GM10847 (cell line): ENCODE measurements around the gene SOAT2.

Source experiments
- POLR2A ChIP-seq: IDR thresholded peaks from 2 replicates; pipeline ENCODE4 v1.6.1; 2011; ENCODE audit not compliant: insufficient read length; ENCODE audit errors: extremely low read depth

SOAT2 gene

DNA sequence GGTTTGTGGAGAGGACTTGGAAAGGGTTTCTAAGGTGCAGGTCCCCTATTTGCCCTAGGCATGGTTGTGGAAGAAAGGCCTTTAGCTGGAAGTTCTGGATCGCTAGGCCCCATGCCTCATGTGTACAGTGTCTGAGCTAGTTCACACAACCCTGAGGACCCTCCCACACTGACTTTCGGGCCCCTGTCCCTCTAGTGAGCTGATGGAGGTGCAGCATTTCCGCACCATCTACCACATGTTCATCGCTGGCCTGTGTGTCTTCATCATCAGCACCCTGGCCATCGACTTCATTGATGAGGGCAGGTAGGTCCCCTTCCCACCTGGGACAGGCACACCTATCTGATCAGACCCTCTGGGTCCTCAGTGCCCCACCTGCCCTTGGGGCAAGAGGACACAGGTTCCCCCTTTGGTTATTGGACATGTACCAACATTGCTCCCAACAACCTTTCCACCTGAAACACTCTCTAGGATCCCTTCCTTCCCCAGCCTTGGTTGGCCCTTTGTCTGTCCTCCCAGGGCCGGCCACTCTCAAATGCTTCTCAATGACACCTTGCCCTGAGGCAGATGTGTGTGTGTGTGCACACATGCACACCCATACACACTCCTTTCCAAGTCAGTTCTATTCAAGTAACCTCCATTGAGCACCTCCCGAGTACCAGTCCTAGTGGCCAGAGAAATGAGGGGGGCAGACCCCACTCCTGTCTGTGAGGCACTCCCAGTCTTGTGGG is 2.6 kb downstream of the SOAT2 start:
- TF ChIP-seq POLR2A = no peak

DNA sequence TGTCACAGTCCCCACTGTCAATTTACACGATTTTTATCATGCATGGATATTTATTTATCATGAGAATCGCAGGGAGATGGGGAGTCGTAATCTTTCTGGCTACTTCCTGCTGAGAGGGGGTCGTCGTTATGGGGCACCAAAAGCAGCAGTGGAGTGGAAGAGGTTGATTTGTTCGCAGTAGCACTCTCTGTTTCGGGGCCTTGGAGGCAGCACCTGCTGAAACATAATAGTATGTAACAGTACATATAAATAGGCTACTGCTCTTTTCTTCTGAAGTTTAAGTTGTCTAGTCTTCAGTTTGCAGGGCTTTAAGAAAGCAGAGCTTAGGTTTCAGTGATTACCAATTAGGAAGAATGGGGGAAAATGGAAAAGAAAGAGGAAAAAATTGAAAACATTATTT is 3.8 kb downstream of the SOAT2 start:
- TF ChIP-seq POLR2A = no peak

DNA sequence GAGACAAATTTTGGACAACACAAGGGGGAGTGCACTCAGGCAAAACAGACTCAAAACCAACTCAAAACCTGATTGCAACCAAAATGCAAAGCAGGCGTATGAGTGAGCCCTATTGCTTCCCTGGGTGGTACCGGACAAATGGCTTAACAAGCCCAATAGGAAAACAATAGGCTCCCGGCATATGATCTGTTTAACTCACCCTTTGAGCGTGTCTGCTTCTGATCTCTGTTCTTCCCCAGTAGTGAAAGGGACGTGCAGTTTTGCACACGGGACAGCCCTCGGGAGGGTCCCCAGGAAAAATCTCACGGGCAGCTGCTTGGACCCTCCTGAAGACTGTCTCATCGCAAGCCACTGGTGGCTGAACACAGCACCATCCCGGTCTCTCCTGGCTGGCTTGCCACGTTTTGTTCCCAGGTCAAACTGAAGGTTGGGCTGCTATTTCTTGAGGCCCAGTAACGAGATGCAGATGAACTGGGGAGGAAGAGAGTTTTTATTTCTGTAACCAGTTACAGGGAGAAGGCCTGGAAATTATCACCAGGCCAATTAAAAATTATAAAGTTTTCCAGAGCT is 9.9 kb downstream of the SOAT2 start:
- TF ChIP-seq POLR2A = no peak

DNA sequence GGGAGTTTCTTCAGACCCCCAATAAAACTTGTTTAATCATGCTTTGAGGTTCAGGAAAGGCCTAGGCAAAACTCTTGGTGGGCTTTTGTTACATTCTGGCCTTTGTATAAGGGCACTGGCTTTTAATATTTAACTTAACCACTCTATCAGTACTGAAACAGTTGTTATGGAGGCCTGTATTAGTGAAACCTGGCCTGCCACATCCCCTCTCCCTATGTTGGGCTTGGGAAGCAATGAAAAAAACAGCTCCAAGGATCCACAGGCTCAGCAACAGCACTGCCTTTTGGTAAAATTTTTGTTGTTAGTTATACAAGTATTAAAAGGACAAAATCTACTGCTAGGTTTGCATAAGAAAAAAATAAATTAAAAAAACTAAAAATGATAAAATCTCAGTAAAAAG is 10.7 kb downstream of the SOAT2 start:
- no peak for TF ChIP-seq POLR2A

DNA sequence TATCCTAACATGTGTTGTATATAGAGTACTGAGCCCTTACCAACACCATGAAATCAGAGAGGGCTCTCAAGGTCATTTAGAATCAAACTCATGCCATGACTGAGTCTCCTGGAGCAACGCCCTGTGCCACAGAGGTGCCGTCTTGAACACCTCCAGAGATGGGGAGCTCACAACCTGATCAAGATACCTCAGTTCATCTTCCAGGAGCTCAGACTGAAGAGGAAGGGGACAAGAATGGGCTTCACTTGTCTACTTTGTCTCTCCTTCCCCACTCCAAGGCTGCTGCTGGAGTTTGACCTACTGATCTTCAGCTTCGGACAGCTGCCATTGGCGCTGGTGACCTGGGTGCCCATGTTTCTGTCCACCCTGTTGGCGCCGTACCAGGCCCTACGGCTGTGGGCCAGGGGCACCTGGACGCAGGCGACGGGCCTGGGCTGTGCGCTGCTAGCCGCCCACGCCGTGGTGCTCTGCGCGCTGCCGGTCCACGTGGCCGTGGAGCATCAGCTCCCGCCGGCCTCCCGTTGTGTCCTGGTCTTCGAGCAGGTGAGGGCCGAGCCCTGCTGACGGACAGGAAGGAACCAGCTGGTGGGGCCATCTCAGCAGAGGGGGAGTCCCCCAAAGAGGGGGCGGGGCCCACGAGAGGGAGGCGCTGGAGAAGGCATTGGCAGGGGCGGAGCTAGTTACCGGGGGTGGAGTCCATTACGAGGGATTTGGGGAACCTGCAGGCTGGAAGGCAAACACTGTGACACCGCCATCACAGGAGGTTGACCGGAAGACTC is 12.0 kb downstream of the SOAT2 start:
- no peak for TF ChIP-seq POLR2A

DNA sequence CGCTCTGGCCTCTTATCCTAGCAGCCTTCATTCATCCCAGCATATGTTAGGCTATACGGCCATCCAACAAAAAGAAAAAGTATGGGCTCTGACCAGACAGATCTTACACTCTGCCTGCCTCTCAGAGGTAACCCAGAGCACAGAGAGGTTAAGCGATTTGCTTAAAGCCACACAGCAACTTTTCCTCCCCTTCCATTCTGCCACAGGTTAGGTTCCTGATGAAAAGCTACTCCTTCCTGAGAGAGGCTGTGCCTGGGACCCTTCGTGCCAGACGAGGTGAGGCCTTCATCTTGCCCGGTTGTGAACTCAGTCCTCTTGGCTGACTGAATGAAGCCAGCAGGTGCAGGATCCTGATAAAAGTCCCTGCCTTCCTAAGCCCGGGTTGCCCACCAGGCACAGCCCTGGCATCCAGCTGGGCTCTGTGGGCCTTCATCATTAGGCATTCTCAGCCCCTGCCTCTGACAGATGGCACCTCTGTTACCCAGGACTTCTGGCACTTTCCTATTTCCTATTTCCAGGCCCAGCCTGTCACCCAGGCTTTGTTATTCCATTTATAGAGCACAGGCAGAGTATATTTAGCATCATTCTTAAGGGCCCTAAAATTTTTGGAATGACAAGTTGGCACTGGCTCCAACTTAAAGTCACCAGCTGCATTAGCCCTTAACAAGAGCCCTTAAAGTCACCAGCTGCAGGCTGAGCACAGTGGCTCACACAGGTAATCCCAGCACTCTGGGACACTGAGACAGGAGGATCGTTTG is 12.8 kb downstream of the SOAT2 start:
- TF ChIP-seq POLR2A = no peak

DNA sequence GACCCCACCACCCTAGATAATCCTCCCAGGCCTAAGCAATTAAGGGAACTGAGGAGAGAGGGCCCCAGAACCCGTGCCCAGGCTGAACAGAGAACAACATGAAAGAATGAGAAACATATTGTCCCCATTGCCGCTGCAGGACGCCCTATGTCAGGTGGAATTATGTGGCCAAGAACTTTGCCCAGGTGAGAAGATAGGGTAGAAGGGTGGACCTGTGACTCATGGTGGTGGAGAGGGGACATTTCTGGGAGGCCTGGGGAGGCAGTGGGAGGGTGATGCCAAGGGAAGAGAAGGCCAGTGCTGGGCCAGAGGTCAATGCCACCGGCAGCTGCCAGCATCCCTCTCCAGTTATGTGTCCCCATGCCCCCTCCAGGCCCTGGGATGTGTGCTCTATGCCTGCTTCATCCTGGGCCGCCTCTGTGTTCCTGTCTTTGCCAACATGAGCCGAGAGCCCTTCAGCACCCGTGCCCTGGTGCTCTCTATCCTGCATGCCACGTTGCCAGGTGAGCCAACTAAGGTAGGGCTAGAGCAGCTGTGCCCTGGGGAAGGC is 15.5 kb downstream of the SOAT2 start:
- no peak for TF ChIP-seq POLR2A

DNA sequence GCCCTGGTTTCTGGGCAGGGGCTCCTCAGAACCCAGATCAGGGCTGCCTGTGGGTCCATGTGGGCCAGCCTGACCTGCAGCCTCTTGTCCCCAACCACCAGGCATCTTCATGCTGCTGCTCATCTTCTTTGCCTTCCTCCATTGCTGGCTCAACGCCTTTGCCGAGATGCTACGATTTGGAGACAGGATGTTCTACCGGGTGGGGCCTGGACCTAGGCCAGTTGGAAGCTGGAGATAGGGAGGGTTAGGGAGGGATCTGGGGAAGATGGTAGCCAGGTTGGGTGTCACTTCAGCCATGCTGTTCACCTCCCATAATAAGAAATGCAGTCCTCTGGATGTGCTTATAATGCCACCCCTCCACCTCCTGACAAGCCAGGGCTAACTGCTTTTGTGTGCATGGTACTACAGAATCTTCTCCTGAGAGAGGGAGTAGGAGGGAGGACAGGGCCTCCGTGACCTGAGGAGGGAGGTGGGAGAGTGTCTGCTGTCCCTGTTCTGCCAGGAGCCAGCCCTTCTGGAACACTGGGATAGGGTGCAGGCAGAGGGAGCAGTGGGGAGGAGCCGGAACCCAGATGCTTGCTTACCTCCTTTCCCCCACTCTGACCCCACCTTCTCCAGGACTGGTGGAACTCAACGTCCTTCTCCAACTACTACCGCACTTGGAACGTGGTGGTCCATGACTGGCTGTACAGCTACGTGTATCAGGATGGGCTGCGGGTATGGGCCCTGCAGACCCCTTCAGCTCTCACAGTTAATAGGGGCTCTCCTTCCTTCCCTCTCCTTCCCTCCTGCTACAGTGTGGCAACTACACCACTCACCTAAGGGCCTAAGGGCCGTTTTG is 17.6 kb downstream of the SOAT2 start:
- no peak for TF ChIP-seq POLR2A

DNA sequence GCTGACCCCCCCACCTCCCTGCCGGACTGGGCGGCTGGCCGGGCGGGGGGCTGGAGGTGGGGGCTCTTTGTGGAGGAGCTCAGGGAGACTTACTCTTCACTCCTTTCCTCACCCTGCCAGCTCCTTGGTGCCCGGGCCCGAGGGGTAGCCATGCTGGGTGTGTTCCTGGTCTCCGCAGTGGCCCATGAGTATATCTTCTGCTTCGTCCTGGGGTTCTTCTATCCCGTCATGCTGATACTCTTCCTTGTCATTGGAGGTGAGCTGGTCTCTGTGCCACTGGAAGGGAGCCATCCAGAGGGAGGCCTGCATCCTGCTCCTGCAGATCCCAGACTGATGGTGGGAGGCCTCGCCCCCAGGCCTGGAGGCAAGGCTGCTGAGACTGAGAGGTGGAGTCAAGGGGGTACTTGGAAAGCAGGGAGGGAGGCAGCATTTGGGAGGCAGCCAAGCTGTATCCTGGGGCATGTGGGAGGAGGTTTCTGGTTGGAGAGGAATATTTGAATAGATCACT is 19.7 kb downstream of the SOAT2 start:
- TF ChIP-seq POLR2A = no peak

DNA sequence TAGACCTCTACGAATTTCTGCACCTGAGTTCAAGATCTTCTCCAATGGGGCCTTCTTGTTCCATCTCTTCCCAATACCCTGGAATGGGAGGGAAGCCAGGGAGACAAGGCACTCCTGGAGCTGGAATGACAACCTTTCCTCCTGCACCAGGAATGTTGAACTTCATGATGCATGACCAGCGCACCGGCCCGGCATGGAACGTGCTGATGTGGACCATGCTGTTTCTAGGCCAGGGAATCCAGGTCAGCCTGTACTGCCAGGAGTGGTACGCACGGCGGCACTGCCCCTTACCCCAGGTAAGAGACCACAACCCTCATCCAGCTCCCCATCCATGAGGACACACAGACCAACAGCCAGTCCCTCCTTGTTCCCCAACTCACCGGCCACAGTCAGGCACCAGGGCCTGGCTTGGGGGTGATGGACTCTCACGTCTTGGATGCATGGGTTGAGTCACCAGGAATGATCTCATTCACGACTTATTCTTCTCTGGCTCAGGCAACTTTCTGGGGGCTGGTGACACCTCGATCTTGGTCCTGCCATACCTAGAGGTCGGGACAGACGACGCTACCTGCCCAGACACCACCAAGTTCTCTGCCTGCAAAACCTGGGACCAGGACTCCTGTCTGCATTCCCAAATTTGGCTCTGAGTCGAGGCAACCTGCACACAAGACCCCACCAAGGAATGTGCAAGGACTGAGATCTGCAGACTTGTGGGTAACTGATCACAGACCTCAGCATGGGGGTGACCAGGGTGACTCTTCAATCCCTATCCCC is 20.5 kb downstream of the SOAT2 start:
- TF ChIP-seq POLR2A = no peak

DNA sequence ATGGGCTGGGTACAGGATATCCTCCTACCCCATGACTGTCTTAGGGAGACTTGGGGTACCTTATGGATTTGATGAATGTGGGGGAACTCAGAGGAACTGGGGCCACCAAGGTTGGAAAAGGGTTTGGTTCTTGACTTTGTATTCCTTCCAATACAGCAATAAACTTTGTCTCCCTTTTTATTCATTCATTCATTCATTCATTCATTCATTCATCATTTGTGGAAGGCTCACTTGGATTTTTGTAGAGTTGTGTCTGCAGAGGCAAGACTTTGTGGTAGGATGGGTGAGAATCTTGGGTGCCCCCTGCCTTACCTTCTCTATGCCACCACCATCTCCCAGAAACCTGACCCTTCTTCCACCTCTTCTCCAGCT is 21.1 kb downstream of the SOAT2 start:
- no peak for TF ChIP-seq POLR2A

DNA sequence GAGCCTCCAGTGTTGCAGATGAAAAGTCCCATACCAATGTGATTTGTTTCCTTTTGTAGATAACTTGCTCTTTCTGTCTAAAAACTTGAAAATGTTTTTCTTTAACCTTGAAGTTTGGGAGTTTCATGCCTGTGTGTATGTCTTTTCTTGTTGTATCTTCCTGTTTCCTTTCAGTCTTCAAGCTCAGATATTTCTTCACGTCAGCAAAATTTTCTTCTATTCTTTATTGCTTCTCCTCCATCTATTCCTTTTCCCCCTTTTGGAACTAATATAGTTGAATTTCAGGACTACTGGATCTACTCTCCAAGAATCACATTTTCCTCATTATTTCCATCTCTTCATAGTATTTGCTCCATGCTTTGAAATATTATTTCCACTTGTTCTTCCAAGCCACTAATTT is 23.9 kb downstream of the SOAT2 start:
- no peak for TF ChIP-seq POLR2A

DNA sequence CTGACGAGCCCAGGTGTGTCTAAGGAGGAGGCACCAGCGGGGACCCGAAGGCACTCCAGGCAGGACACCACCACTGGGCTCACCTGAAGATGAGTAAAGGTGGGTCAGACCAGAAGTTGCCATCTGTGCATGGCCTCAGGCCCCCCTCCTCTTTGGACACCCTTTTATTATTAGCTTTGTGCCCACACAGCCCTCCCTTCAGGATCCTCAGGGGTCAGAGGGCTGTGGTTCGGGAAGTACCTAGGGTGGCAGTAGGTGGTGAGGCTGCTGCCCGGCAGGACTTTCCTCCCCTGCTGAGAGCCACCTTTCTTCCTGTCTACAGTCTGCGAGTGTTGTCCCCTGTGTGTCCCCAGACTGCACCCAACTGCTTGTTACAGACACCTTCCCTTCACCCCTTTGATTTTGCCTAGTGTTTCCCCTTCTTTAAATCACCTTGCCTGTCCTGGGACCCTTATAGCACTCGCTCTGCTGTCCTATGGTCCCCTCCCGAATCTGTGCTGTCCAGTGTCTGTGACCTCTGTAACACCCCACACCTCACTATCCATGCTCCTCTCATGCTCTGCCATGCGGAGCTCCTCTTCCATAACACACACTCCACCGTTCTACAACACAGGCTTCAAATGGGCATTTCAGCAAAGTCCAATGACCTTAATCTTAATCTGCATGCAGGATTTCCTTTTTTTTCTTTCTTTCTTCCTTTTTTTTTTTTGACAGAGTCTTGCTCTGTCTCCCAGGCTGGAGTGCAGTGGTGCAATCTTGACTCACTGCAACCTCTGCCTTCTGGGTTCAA is 25.7 kb downstream of the SOAT2 start:
- no peak for TF ChIP-seq POLR2A
